MM.1S (cell line): Measurements from ENCODE around the gene RNF38.
"Not testable (repeated sequence)": the region's sequence is repeated elsewhere in the genome, so short reads cannot be mapped to it uniquely, and the experiment has no call there.

Source experiments
- DNase-seq: peaks from one replicate; pipeline ENCODE4 v3.0.0-alpha.2; 2015
- H2AFZ ChIP-seq: fragments of 300-600 bp; sonication (generic); 2 replicates; pipeline ENCODE4 v1.6.0; 2016; ENCODE audit warnings: antibody characterized with exemption, low read length
- H3F3A ChIP-seq: fragments of 300-600 bp; sonication (generic); 2 replicates; pipeline ENCODE4 v1.6.1; 2016; ENCODE audit warnings: mild to moderate bottlenecking, antibody characterized with exemption, low read length, moderate library complexity, mixed read lengths; ENCODE audit not compliant: insufficient read depth
- H3K27ac ChIP-seq: fragments of 300-600 bp; sonication (generic); 2 replicates; pipeline ENCODE4 v1.5.1; 2016; ENCODE audit warnings: mild to moderate bottlenecking, low read length
- H3K27me3 ChIP-seq: fragments of 300-600 bp; sonication (generic); replicated peaks from 2 replicates; pipeline ENCODE4 v1.6.0; 2016; ENCODE audit warnings: low read length; ENCODE audit not compliant: insufficient read depth
- H3K36me3 ChIP-seq: fragments of 300-600 bp; sonication (generic); replicated peaks from 2 replicates; pipeline ENCODE4 v1.6.1; 2016; ENCODE audit warnings: mild to moderate bottlenecking, low read length, mixed read lengths; ENCODE audit not compliant: insufficient read depth
- H3K4me1 ChIP-seq: fragments of 300-600 bp; sonication (generic); 2 replicates; pipeline ENCODE4 v1.6.1; 2016; ENCODE audit warnings: low read length, mixed read lengths
- H3K4me2 ChIP-seq: fragments of 300-600 bp; sonication (generic); 2 replicates; pipeline ENCODE4 v1.6.0; 2016; ENCODE audit warnings: low read depth, low read length
- H3K4me3 ChIP-seq: fragments of 300-600 bp; sonication (generic); 2 replicates; pipeline ENCODE4 v1.5.1; 2016; ENCODE audit warnings: low read length, mixed read lengths
- H3K79me2 ChIP-seq: fragments of 300-600 bp; sonication (generic); 2 replicates; pipeline ENCODE4 v1.6.1; 2016; ENCODE audit warnings: mixed run types, low read length, mixed read lengths
- H3K9ac ChIP-seq: fragments of 300-600 bp; sonication (generic); 2 replicates; pipeline ENCODE4 v1.6.1; 2016; ENCODE audit warnings: low read length, mixed read lengths
- H3K9me2 ChIP-seq: fragments of 300-600 bp; sonication (generic); replicated peaks from 2 replicates; pipeline ENCODE4 v1.6.1; 2016; ENCODE audit warnings: mild to moderate bottlenecking, low read length, mixed read lengths; ENCODE audit not compliant: insufficient read depth
- H3K9me3 ChIP-seq: fragments of 300-600 bp; sonication (generic); replicated peaks from 2 replicates; pipeline ENCODE4 v1.6.1; 2016; ENCODE audit warnings: mild to moderate bottlenecking, low read length, mixed read lengths; ENCODE audit not compliant: insufficient read depth
- H4K20me1 ChIP-seq: fragments of 300-600 bp; sonication (generic); 2 replicates; pipeline ENCODE4 v1.6.1; 2016; ENCODE audit warnings: mild to moderate bottlenecking, low read length, moderate library complexity, mixed read lengths; ENCODE audit not compliant: insufficient read depth
- EZH2 ChIP-seq: fragments of 300-600 bp; sonication (generic); optimal IDR thresholded peaks from 2 replicates; pipeline ENCODE3; 2017; ENCODE audit warnings: low read depth, mild to moderate bottlenecking, antibody characterized with exemption, low read length, mixed read lengths
- EZH2phosphoT487 ChIP-seq: fragments of 300-600 bp; sonication (generic); IDR thresholded peaks from 2 replicates; pipeline ENCODE4 v1.6.1; 2018; ENCODE audit warnings: antibody characterized with exemption, low read length
- TF ChIP-seq, protein P1 (sequence below): fragments of 300-600 bp; sonication (generic); IDR thresholded peaks from 2 replicates; pipeline ENCODE4 v1.5.1; 2016; ENCODE audit warnings: antibody characterized with exemption, low read length, mixed read lengths

Gene RNF38

DNA sequence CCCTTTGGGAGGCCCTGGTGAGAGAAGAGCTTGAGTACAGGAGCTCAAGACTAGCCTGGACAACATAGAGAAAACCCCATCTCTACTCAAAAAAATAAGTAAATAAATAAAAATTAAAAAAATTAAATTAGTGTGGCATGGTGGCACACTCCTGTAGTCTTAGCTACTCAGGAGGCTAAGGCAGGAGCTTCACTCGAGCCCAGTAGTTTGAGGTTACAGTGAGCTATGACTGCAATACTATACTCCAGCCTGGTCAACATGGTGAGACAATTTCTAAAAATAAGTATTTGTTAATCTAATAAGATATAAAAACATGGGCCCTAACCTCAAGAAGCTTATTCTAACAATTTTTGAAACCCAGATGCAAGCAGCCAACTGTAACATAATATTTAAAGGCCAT is 7.6 kb downstream of the RNF38 start:
- Histone ChIP-seq H3K27ac (no peak overlapping the region), H3K27me3 (no peaks in the 10 kb centered on the region), H3K4me3 (no peak overlapping the region), H3K9me3 (no peaks in the 10 kb centered on the region), H3F3A (no peaks in the 10 kb centered on the region), H3K9me2 (no peaks in the 10 kb centered on the region), H3K4me2 (no peak overlapping the region), H3K9ac (no peak overlapping the region), H3K36me3 (no peaks in the 10 kb centered on the region; the same call in 1 of the 2 replicates), H2AFZ (no peak overlapping the region), H3K4me1 (no peaks in the 10 kb centered on the region), H4K20me1 (no peaks in the 10 kb centered on the region), H3K79me2 (peaks cover 97% of the 10 kb centered on the region)
- no peak for DNase-seq
- TF ChIP-seq EZH2phosphoT487 (no peak), EZH2 (no peak)
- TF ChIP-seq, protein P1, sequence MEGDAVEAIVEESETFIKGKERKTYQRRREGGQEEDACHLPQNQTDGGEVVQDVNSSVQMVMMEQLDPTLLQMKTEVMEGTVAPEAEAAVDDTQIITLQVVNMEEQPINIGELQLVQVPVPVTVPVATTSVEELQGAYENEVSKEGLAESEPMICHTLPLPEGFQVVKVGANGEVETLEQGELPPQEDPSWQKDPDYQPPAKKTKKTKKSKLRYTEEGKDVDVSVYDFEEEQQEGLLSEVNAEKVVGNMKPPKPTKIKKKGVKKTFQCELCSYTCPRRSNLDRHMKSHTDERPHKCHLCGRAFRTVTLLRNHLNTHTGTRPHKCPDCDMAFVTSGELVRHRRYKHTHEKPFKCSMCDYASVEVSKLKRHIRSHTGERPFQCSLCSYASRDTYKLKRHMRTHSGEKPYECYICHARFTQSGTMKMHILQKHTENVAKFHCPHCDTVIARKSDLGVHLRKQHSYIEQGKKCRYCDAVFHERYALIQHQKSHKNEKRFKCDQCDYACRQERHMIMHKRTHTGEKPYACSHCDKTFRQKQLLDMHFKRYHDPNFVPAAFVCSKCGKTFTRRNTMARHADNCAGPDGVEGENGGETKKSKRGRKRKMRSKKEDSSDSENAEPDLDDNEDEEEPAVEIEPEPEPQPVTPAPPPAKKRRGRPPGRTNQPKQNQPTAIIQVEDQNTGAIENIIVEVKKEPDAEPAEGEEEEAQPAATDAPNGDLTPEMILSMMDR, result no peak

DNA sequence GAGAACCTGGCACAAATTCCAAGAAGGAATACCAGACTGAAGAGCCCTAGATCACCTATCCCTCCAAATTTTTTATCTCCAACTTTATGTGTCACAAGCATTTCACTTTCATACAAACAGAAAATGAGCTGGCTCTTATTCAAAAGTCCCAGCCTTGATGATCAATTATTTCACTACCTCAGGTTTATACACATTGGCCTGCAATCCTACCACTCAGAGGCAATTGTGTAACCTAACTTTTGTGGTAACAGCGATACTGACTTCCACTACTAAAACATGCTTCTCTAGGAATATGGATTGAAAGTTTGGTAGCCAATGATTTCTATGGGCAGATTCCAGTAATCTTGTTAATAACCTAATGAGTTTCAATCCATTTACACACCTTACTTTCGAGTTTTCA is 10.5 kb downstream of the RNF38 start:
- no peak for DNase-seq
- H3K4me1 ChIP-seq, result no peaks in the 10 kb centered on the region
- H3K27me3 ChIP-seq, result no peaks in the 10 kb centered on the region
- no peaks in the 10 kb centered on the region for H3K9me2 ChIP-seq
- TF ChIP-seq EZH2phosphoT487, result no peak
- TF ChIP-seq, protein P1, result no peak
- TF ChIP-seq EZH2, result no peak
- peaks cover 95% of the 10 kb centered on the region for H3K79me2 ChIP-seq
- H3K9me3 ChIP-seq, result no peaks in the 10 kb centered on the region
- no peak overlapping the region for H3K4me2 ChIP-seq
- no peak overlapping the region for H3K4me3 ChIP-seq
- H4K20me1 ChIP-seq, result no peaks in the 10 kb centered on the region
- H3F3A ChIP-seq, result no peaks in the 10 kb centered on the region
- H2AFZ ChIP-seq, result no peak overlapping the region
- no peak overlapping the region for H3K27ac ChIP-seq
- H3K9ac ChIP-seq, result no peak overlapping the region
- no peaks in the 10 kb centered on the region; the same call in 1 of the 2 replicates for H3K36me3 ChIP-seq

DNA sequence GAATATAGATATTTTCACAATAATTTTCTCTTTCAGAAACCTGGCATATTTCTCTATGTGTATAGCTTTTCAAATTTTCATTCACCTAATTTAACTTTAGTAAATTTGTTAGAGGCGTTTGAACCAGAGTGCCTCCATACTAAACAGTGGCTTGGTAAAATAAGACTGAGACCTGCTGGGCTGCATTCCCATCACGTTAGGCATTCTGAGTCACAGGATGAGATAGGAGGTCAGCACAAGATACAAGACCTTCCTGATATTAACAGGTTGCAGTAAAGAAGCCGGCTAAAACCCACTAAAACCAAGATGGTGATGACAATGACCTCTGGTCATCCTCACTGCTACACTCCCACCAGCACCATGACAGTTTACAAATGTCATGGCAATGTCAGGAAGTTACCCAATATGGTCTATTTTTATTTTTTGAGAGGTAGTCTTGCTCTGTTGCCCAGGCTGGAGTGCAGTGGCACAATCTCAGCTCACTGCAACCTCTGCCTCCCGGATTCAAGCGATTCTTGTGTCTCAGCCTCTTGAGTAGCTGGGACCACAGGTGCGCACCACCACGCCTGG is 13.6 kb downstream of the RNF38 start:
- DNase-seq, H3K4me3 ChIP-seq, H3K4me2 ChIP-seq, H3K9me3 ChIP-seq, H2AFZ ChIP-seq, H3K36me3 ChIP-seq, H3K9me2 ChIP-seq, H3K27me3 ChIP-seq, H3K9ac ChIP-seq, H3K27ac ChIP-seq, H4K20me1 ChIP-seq, H3F3A ChIP-seq: not testable (repeated sequence)
- H3K79me2 ChIP-seq, result peaks cover 95% of the 10 kb centered on the region
- H3K4me1 ChIP-seq, result peaks cover 14% of the 10 kb centered on the region

DNA sequence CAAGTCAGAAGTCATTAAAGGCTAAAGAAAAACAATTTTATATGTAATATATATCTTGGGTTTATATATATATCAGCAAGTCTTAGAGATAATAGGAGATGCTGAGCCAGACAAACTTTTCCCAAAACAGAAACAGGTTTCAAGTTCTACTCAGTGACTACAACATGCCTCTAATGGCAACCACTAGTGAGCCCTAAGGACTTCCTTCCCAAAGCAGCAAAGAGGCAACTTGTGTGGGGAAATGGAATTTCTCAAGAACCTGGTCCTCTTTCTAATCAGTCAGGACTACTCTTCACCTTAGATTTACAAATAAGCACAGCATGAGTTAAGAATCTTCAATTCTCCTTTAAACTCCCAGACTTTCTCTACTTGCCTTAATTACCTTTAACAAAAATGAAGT is 17.6 kb downstream of the RNF38 start:
- Histone ChIP-seq H3K9me2 (no peaks in the 10 kb centered on the region), H3K4me2 (peak overlapping the region; percentile 47; the same call in 1 of the 2 replicates), H3K27ac (peak overlapping the region; percentile 36; the same call in 1 of the 2 replicates), H3K9me3 (no peaks in the 10 kb centered on the region), H3F3A (peaks cover 10% of the 10 kb centered on the region), H3K36me3 (no peaks in the 10 kb centered on the region; the same call in 1 of the 2 replicates), H4K20me1 (no peaks in the 10 kb centered on the region), H3K4me3 (no peak overlapping the region), H3K4me1 (peaks cover 14% of the 10 kb centered on the region), H3K9ac (peak overlapping the region; percentile 10; the same call in 1 of the 2 replicates), H3K27me3 (no peaks in the 10 kb centered on the region), H3K79me2 (peaks cover 90% of the 10 kb centered on the region), H2AFZ (no peak overlapping the region)
- TF ChIP-seq, protein P1, result no peak
- TF ChIP-seq EZH2phosphoT487 (no peak), EZH2 (no peak)
- DNase-seq, result no peak
